ENCODE data around the gene CBX7. TPM values are rescaled to one million over a fixed set of nuclear protein-coding genes. Genes with fewer than 3 reads are reported as not detected.

The CBX7 gene
- total and polyA plus RNA-seq, 2 donors (not counting 3 experiments of a cell fraction or from before 2014, with no cell fraction given), result 3.4 to 7.1 TPM

DNA sequence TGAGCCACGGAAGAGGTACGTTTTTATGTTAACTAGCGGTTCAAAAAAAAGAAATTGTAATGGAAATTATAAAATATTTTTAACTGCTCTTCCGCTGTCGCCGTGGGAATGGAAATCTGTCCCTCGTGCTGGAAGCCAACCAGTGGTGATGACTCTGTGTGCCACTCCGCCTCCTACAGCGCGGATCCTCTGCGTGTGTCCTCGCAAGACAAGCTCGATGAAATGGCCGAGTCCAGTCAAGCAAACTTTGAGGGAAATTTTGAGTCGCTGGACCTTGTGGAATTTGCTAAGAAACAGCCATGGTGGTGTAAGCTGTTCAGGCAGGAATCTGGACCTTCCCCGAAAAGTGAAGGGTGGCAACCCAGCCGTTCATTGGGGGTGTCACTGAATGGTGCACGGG is 2.9 kb upstream of the CBX7 start:
- Histone ChIP-seq H3K4me1 (ENCODE audit: control insufficient read depth, extremely low read depth, insufficient read depth, low read length) (no peaks in the 10 kb centered on the region), H3K9me1 (replicated peaks; ENCODE audit: control insufficient read depth, extremely low read depth, insufficient read depth, low read length) (no peaks in the 10 kb centered on the region), H3K9ac (replicated peaks; ENCODE audit: extremely low read depth, insufficient read depth, low read length) (no peak overlapping the region), H3K27me3 (ENCODE audit: control insufficient read depth in 2 of 2, insufficient read depth in 2 of 2, low read length in 2 of 2) (peaks cover 26 to 36% of the 10 kb centered on the region in 2 experiments), H3K79me2 (ENCODE audit: control insufficient read depth, insufficient read depth, low read length) (no peaks in the 10 kb centered on the region), H3K9me3 (replicated peaks; ENCODE audit: control insufficient read depth, insufficient read depth, low read length) (no peaks in the 10 kb centered on the region), H4K20me1 (replicated peaks; ENCODE audit: control insufficient read depth, extremely low read depth, insufficient read depth, low read length) (no peaks in the 10 kb centered on the region), H3K4me2 (ENCODE audit: insufficient read depth, low read length) (no peak overlapping the region), H3K27ac (ENCODE audit: insufficient read depth, low read depth, low read length) (no peak overlapping the region), H2AFZ (ENCODE audit: low read depth, low read length) (no peak overlapping the region), H3K36me3 (ENCODE audit: control insufficient read depth in 2 of 2, extremely low read depth in 1 of 2, insufficient read depth in 2 of 2, low read length in 2 of 2) (no peaks in the 10 kb centered on the region), H3K4me3 (replicated peaks in 1 of 3; ENCODE audit: insufficient read depth in 1 of 3, low read depth in 1 of 3, low read length in 3 of 3) (no peak overlapping the region)
- CTCF ChIA-PET, result interaction anchor here (0.6 kb wide), 1 partner anchor 12 kb away, joined by 3 read pairs; no protein-coding TSS in a partner anchor
- FAIRE-seq, result no peak
- TF ChIP-seq POLR2AphosphoS5 (IDR thresholded peaks at IDR 0.05; ENCODE audit: insufficient read depth, low read depth, low read length) (no peak), JUN (IDR thresholded peaks at IDR 0.05; ENCODE audit: borderline replicate concordance, insufficient read depth, insufficient read length, low read depth) (no peak), EZH2 (IDR thresholded peaks at IDR 0.05; ENCODE audit: borderline replicate concordance, low read depth, low read length, severe bottlenecking) (no peak), MYC (IDR thresholded peaks at IDR 0.05; ENCODE audit: low read depth, low read length) (no peak), GATA2 (IDR thresholded peaks at IDR 0.05; ENCODE audit: insufficient read depth, insufficient read length, low read depth, low read length) (no peak), FOS (IDR thresholded peaks at IDR 0.05; ENCODE audit: borderline replicate concordance, insufficient read depth, low read length) (no peak), POLR2A (IDR thresholded peaks at IDR 0.05; ENCODE audit: low read depth, low read length) (no peak)
- TF ChIP-seq, protein P1, sequence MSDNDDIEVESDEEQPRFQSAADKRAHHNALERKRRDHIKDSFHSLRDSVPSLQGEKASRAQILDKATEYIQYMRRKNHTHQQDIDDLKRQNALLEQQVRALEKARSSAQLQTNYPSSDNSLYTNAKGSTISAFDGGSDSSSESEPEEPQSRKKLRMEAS (IDR thresholded peaks at IDR 0.05; ENCODE audit: insufficient read depth, insufficient read length), result no peak
- TF ChIP-seq, protein P2, sequence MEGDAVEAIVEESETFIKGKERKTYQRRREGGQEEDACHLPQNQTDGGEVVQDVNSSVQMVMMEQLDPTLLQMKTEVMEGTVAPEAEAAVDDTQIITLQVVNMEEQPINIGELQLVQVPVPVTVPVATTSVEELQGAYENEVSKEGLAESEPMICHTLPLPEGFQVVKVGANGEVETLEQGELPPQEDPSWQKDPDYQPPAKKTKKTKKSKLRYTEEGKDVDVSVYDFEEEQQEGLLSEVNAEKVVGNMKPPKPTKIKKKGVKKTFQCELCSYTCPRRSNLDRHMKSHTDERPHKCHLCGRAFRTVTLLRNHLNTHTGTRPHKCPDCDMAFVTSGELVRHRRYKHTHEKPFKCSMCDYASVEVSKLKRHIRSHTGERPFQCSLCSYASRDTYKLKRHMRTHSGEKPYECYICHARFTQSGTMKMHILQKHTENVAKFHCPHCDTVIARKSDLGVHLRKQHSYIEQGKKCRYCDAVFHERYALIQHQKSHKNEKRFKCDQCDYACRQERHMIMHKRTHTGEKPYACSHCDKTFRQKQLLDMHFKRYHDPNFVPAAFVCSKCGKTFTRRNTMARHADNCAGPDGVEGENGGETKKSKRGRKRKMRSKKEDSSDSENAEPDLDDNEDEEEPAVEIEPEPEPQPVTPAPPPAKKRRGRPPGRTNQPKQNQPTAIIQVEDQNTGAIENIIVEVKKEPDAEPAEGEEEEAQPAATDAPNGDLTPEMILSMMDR (IDR thresholded peaks at IDR 0.05; ENCODE audit: extremely low read depth in 1 of 2, insufficient read depth in 1 of 2, low read depth in 1 of 2, low read length in 2 of 2), result no peak
- POLR2A ChIA-PET, result interaction anchor here (2.0 kb wide), 1 partner anchor 164 kb away, joined by 8 read pairs; the partner anchor contains the start of gene RPL3
- no peak for DNase-seq (ENCODE audit: low read depth, low spot score)
- intact Hi-C loops (cut with micrococcal nuclease), result no loop called here
- BruUV-seq (replicated peaks), result no TSS peak
- dilution Hi-C loops (cut with MboI; ENCODE audit: extremely low pct_ligation_motif_present, low sequenced_read_pairs), result no loop called here

Measured in endothelial cell of umbilical vein (primary cell).